ENCODE measurements around the gene NECTIN2.
"Not testable (repeated sequence)": the region's sequence is repeated elsewhere in the genome, so short reads cannot be mapped to it uniquely, and the experiment has no call there.

DNA sequence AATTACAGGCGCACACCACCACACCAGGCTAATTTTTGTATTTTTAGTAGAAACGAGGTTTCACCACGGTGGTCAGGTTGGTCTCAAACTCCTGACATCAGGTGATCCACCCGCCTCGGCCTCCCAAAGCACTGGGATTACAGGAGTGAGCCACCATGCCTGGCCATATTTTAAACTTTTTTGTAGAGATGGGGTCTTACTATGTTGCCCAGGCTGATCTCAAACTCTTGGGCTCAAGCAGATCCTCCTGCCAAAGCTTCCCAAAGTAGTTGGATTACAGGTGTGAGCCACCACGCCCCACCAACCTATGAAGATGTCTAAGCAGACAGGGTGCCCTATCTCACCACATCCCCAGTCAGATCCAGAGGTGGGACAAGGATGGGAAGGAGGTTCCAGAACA lies 65.8 kb downstream of the NECTIN2 start:
- TF ChIP-seq EZH2phosphoT487 (IDR thresholded peaks at IDR 0.05; ENCODE audit: borderline replicate concordance, low read length): not testable (repeated sequence)
- TF ChIP-seq, protein P1, sequence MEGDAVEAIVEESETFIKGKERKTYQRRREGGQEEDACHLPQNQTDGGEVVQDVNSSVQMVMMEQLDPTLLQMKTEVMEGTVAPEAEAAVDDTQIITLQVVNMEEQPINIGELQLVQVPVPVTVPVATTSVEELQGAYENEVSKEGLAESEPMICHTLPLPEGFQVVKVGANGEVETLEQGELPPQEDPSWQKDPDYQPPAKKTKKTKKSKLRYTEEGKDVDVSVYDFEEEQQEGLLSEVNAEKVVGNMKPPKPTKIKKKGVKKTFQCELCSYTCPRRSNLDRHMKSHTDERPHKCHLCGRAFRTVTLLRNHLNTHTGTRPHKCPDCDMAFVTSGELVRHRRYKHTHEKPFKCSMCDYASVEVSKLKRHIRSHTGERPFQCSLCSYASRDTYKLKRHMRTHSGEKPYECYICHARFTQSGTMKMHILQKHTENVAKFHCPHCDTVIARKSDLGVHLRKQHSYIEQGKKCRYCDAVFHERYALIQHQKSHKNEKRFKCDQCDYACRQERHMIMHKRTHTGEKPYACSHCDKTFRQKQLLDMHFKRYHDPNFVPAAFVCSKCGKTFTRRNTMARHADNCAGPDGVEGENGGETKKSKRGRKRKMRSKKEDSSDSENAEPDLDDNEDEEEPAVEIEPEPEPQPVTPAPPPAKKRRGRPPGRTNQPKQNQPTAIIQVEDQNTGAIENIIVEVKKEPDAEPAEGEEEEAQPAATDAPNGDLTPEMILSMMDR (IDR thresholded peaks at IDR 0.05; ENCODE audit: low read depth, low read length, poor library complexity, severe bottlenecking): not testable (repeated sequence)
